HCT116 (cell line): ENCODE measurements around the gene CALHM2. TPM values are rescaled to one million over a fixed set of nuclear protein-coding genes. Genes with fewer than 3 reads are reported as not detected.

Source experiments
- ATAC-seq: fragments of 200-7000 bp; cut with Tn5 transposase; 2 replicates; pipeline ENCODE4 v1.9.1; 2020; ENCODE audit warnings: mild to moderate bottlenecking, moderate library complexity
- BruUV-seq: library from RNA; stranded (reverse); fragments of 400-500 nt; replicated peaks from 2 replicates; lab custom pipeline; 2021; lab: Mats Ljungman, UMichigan
- CTCF ChIA-PET: fragments of 300-600 bp; sonication (Branson Sonifier 250); formaldehyde crosslinking; loops from one replicate; lab custom pipeline; 2021; ENCODE audit warnings: antibody characterized with exemption; lab: Charles Lee
- POLR2A ChIA-PET: fragments of 300-600, 350-600 bp; sonication (Branson Sonifier 250); formaldehyde crosslinking; loops from one replicate; lab custom pipeline; 2021; ENCODE audit warnings: antibody characterized with exemption; lab: Charles Lee
- RAD21 ChIA-PET, 2 experiments: fragments of 300-600 bp; sonication (Branson Sonifier 250); formaldehyde crosslinking; loops; one replicate each; lab custom pipeline; 2023; ENCODE audit warnings: low total read pairs in 2 of 2; ENCODE audit not compliant: uncharacterized antibody in 2 of 2, unreplicated experiment in 2 of 2, low non-redundant PET in 1 of 2; lab: Charles Lee
- DNase-seq: peaks from one replicate; pipeline ENCODE4 v3.0.0-alpha.2; 2010; ENCODE audit warnings: low read depth, low spot score
- H2AFZ ChIP-seq: fragments of 200-600 bp; shearing (Covaris generic), sonication (generic); 2 replicates; pipeline ENCODE4 v1.6.1; 2017; ENCODE audit warnings: low read depth, mixed run types, mixed read lengths, antibody characterized with exemption, low read length; ENCODE audit not compliant: poor library complexity, severe bottlenecking
- H3K27ac ChIP-seq: 2 replicates; pipeline ENCODE4 v1.5.1; 2012; ENCODE audit warnings: low read depth, low read length
- H3K27me3 ChIP-seq: fragments of 200-600 bp; sonication (generic); 2 replicates; pipeline ENCODE4 v1.6.1; 2016; ENCODE audit warnings: mixed run types, low read length, mixed read lengths; ENCODE audit not compliant: insufficient read depth
- H3K36me3 ChIP-seq, 2 experiments: fragments of 200-500 bp in 1 of 2; fragments of 200-600 bp in 1 of 2; sonication (Bioruptor generic) in 1 of 2; sonication (generic) in 1 of 2; 2 replicates each; pipeline versions ENCODE4 v1.5.1 to v1.6.1; 2014 to 2016; ENCODE audit warnings: low read length in 2 of 2, inconsistent platforms in 1 of 2, mixed read lengths in 1 of 2, mixed run types in 1 of 2; ENCODE audit not compliant: insufficient read depth in 2 of 2, control insufficient read depth in 1 of 2
- H3K4me1 ChIP-seq, 2 experiments: fragments of 200-600 bp in 1 of 2; sonication (generic) in 1 of 2; 2 replicates each; pipeline versions ENCODE4 v1.5.1 to v1.6.1; 2012 to 2017; ENCODE audit warnings: low read length in 2 of 2, inconsistent platforms in 1 of 2, mild to moderate bottlenecking in 1 of 2, mixed read lengths in 1 of 2, mixed run types in 1 of 2, moderate library complexity in 1 of 2; ENCODE audit not compliant: insufficient read depth in 2 of 2, control insufficient read depth in 1 of 2
- H3K4me2 ChIP-seq: fragments of 200-600 bp; sonication (generic); 2 replicates; pipeline ENCODE4 v1.6.1; 2017; ENCODE audit warnings: mixed run types, low read length, mixed read lengths
- H3K4me3 ChIP-seq, 2 experiments: fragments of 200-600 bp in 1 of 2; sonication (generic) in 1 of 2; replicated peaks in 1 of 2; 2 replicates each; pipeline ENCODE4 v1.5.1; 2011 to 2016; ENCODE audit warnings: low read length in 2 of 2, control low read depth in 1 of 2, low read depth in 1 of 2, mild to moderate bottlenecking in 1 of 2, mixed read lengths in 1 of 2, mixed run types in 1 of 2
- H3K79me2 ChIP-seq: fragments of 200-600 bp; sonication (generic); 2 replicates; pipeline ENCODE4 v1.6.1; 2017; ENCODE audit warnings: mild to moderate bottlenecking, mixed run types, low read length, moderate library complexity, mixed read lengths; ENCODE audit not compliant: insufficient read depth
- H3K9ac ChIP-seq: fragments of 200-600 bp; sonication (generic); 2 replicates; pipeline ENCODE4 v1.6.1; 2016; ENCODE audit warnings: low read length, mixed read lengths
- H3K9me2 ChIP-seq: fragments of 200-600 bp; sonication (generic), shearing (Covaris generic); 2 replicates; pipeline ENCODE4 v1.6.1; 2017; ENCODE audit warnings: mixed run types, mild to moderate bottlenecking, moderate library complexity; ENCODE audit not compliant: insufficient read depth
- H3K9me3 ChIP-seq, 2 experiments: fragments of 200-500 bp in 1 of 2; fragments of 200-600 bp in 1 of 2; sonication (Bioruptor generic) in 1 of 2; sonication (generic) in 1 of 2; 2 replicates each; pipeline ENCODE4 v1.6.1; 2014 to 2017; ENCODE audit warnings: low read length in 2 of 2, mixed read lengths in 2 of 2, inconsistent platforms in 1 of 2, low read depth in 1 of 2, mild to moderate bottlenecking in 1 of 2, mixed run types in 1 of 2, moderate library complexity in 1 of 2; ENCODE audit not compliant: control insufficient read depth in 1 of 2, insufficient read depth in 1 of 2
- H4K20me1 ChIP-seq: fragments of 200-600 bp; sonication (generic), shearing (Covaris generic); 2 replicates; pipeline ENCODE4 v1.6.1; 2017; ENCODE audit warnings: mixed run types, mild to moderate bottlenecking, moderate library complexity; ENCODE audit not compliant: insufficient read depth
- CBX3 ChIP-seq: IDR thresholded peaks from 2 replicates; pipeline ENCODE4 v1.6.1; 2012; ENCODE audit warnings: low read depth
- CTCF ChIP-seq, 3 experiments: fragments of 200-600 bp in 1 of 3; sonication (generic) in 1 of 3; IDR thresholded peaks in 2 of 3; conservative IDR thresholded peaks in 1 of 3; 2 replicates each; pipeline ENCODE4 v1.5.1; 2012 to 2017; ENCODE audit warnings: low read depth in 2 of 3, low read length in 2 of 3, antibody characterized with exemption in 1 of 3, borderline replicate concordance in 1 of 3, control low read depth in 1 of 3, mild to moderate bottlenecking in 1 of 3, mixed read lengths in 1 of 3, mixed run types in 1 of 3, moderate library complexity in 1 of 3; ENCODE audit not compliant: insufficient read depth in 1 of 3
- FOSL1 ChIP-seq: IDR thresholded peaks from 2 replicates; pipeline ENCODE4 v1.6.1; 2012; ENCODE audit warnings: low read depth
- POLR2AphosphoS5 ChIP-seq: IDR thresholded peaks from 2 replicates; pipeline ENCODE4 v1.6.1; 2011; ENCODE audit warnings: mild to moderate bottlenecking, low read depth, low read length, moderate library complexity
- RAD21 ChIP-seq: IDR thresholded peaks from 2 replicates; pipeline ENCODE4 v1.6.1; 2012; ENCODE audit warnings: low read depth, mild to moderate bottlenecking
- REST ChIP-seq: IDR thresholded peaks from 2 replicates; pipeline ENCODE4 v1.6.1; 2012; ENCODE audit warnings: low read depth
- TCF7L2 ChIP-seq: IDR thresholded peaks from 2 replicates; pipeline ENCODE4 v1.7.0; 2011; ENCODE audit warnings: borderline replicate concordance, inconsistent platforms; ENCODE audit not compliant: insufficient read depth, insufficient read length; ENCODE audit errors: extremely low read depth
- ZBTB33 ChIP-seq: IDR thresholded peaks from 2 replicates; pipeline ENCODE4 v1.6.1; 2011; ENCODE audit warnings: mild to moderate bottlenecking, low read length, moderate library complexity; ENCODE audit not compliant: insufficient replicate concordance; ENCODE audit errors: extremely low read depth
- ZFX ChIP-seq: fragments of 450-650 bp; IDR thresholded peaks from 2 replicates; pipeline ENCODE4 v1.6.1; 2017
- intact Hi-C: fragments of 100-400 bp; cut with micrococcal nuclease; formaldehyde crosslinking; loops from 2 replicates; pipeline ENCODE4 v1.10.0; 2022
- total RNA-seq: library from RNA; stranded (reverse); gene quantifications from one replicate; pipeline ENCODE4 v1.2.1, GENCODE V29; 2021; ENCODE audit not compliant: unreplicated experiment

Gene CALHM2
- total RNA-seq, 1 experiment from 2014 or later: 46.1 TPM

- no peaks in the 10 kb centered on the region for H3K9me2 ChIP-seq
- ChIA-PET RAD21 (no interaction called here), CTCF (no interaction called here), POLR2A (no interaction called here)
- DNase-seq (no peak), ATAC-seq (no peak)
- TF ChIP-seq POLR2AphosphoS5: 0 out of 2 replicates have a peak, but pooled peaks have one; percentile 23
- no peak for TF ChIP-seq RAD21
- peaks cover 50% of the 10 kb centered on the region for H3K79me2 ChIP-seq
- intact Hi-C loops: no loop called here
- no peak overlapping the region for H3K27ac ChIP-seq
- no peak overlapping the region for H2AFZ ChIP-seq
- 0 out of 2 replicates have a peak, but pooled peaks cover 2% of the 10 kb centered on the region for H4K20me1 ChIP-seq
- no peak overlapping the region for H3K4me3 ChIP-seq
- H3K4me1 ChIP-seq: no peaks in the 10 kb centered on the region
- H3K9me3 ChIP-seq: no peaks in the 10 kb centered on the region
- no TSS peak for BruUV-seq
- no peaks in the 10 kb centered on the region for H3K27me3 ChIP-seq
- no peak overlapping the region for H3K9ac ChIP-seq
- H3K36me3 ChIP-seq: peaks cover 78 to 83% of the 10 kb centered on the region in 2 experiments
- H3K4me2 ChIP-seq: no peak overlapping the region
These were observed 20.3 kb downstream of the CALHM2 start for GRCh38 chr10:103431902-103432301.

GRCh38 chr10:103429647-103430046 is 22.5 kb downstream of the CALHM2 start:
- TF ChIP-seq CTCF (IDR thresholded peaks at IDR 0.05 in 2 of 3, conservative IDR thresholded peaks at IDR 0.05 in 1 of 3; ENCODE audit: borderline replicate concordance in 1 of 3, insufficient read depth in 1 of 3, low read depth in 2 of 3, low read length in 2 of 3): no peak
- no peak for TF ChIP-seq ZFX
- no peak for TF ChIP-seq ZBTB33
- no peak for TF ChIP-seq FOSL1
- TF ChIP-seq CBX3: no peak
- TF ChIP-seq TCF7L2: no peak
- TF ChIP-seq REST: no peak
- H3K4me3 ChIP-seq: no peak overlapping the region
- no peaks in the 10 kb centered on the region for H3K9me2 ChIP-seq
- no peak overlapping the region for H3K27ac ChIP-seq
- RAD21 ChIA-PET: no interaction called here
- CTCF ChIA-PET: no interaction called here
- H4K20me1 ChIP-seq: 0 out of 2 replicates have a peak, but pooled peaks cover 2% of the 10 kb centered on the region
- no TSS peak for BruUV-seq
- no peaks in the 10 kb centered on the region for H3K4me1 ChIP-seq
- no peak for ATAC-seq
- POLR2A ChIA-PET: no interaction called here
- no peak overlapping the region for H3K4me2 ChIP-seq
- H2AFZ ChIP-seq: no peak overlapping the region
- intact Hi-C loops: no loop called here
- H3K27me3 ChIP-seq: no peaks in the 10 kb centered on the region
- no peaks in the 10 kb centered on the region for H3K9me3 ChIP-seq
- peaks cover 77 to 80% of the 10 kb centered on the region in 2 experiments for H3K36me3 ChIP-seq
- H3K9ac ChIP-seq: no peak overlapping the region
- peaks cover 65% of the 10 kb centered on the region for H3K79me2 ChIP-seq
- DNase-seq: no peak
